CD4-positive, alpha-beta T cell treated with Interleukin-6 at 100 ng/mL for 8 hours (primary cell): ENCODE measurements around the gene UNKL.
"Not testable (repeated sequence)": the region's sequence is repeated elsewhere in the genome, so short reads cannot be mapped to it uniquely, and the experiment has no call there.

Experiments
- DNase-seq: peaks from one replicate; pipeline ENCODE4 v3.0.0-alpha.2; 2020; ENCODE audit warnings: mixed read lengths, low spot score

The UNKL gene

DNA sequence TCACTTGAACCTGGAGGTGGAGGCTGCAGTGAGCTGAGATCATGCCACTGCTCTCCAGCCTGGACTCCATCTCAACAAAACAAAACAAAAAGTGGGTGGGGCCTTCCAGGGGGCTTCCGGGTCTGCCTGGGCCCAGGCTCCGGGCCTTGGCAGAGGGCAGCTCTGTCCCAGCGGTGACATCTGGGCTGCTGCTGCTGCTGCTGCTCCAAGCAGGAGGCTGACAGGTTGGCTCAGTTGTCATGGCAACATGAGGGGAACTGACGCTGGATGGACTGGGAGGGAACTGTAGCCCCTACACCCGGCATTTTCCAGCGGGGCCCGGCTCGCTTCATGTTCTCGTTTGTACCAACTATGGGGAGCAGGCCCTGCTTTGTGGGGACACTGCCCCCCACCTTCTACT is 77.0 kb downstream of the UNKL start:
- DNase-seq: no peak

- DNase-seq: no peak
Measured at GRCh38 chr16:1336619-1337018, 77.9 kb downstream of the UNKL start.

GRCh38 chr16:1335996-1336395 is 78.5 kb downstream of the UNKL start:
- no peak for DNase-seq

GRCh38 chr16:1335211-1335971 is 79.1 kb downstream of the UNKL start:
- DNase-seq: no peak

DNA sequence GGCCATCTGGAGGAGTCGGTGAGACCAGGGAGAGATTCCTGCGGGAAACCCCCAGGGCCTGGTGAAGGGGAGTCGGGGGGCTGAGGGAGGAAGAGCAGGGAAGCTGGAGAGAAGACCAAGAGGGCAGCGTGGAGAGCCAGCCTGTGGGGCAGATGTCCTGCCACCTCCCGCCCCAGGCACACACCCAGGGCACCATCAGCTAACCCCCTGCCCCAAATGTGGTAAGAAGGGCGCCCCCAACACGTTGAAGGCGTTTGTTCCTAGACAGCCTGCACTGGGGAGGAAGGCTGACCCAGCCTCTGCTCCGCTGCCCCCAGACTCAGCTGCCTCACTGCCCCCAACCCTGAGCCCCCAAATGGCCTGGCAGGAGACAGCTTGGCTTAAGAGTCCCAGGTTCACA is 79.8 kb downstream of the UNKL start:
- DNase-seq: no peak

GRCh38 chr16:1333854-1334700 is 80.4 kb downstream of the UNKL start:
- no peak for DNase-seq

- DNase-seq: no peak
Measured at GRCh38 chr16:1333149-1333812, 81.2 kb downstream of the UNKL start, which contains the start of gene BAIAP3. BAIAP3 (plus strand) TSS chr16:1333645; CDS start chr16:1338550, 4,905 bp downstream.

GRCh38 chr16:1332618-1333148 is 81.8 kb downstream of the UNKL start:
- no peak for DNase-seq

DNA sequence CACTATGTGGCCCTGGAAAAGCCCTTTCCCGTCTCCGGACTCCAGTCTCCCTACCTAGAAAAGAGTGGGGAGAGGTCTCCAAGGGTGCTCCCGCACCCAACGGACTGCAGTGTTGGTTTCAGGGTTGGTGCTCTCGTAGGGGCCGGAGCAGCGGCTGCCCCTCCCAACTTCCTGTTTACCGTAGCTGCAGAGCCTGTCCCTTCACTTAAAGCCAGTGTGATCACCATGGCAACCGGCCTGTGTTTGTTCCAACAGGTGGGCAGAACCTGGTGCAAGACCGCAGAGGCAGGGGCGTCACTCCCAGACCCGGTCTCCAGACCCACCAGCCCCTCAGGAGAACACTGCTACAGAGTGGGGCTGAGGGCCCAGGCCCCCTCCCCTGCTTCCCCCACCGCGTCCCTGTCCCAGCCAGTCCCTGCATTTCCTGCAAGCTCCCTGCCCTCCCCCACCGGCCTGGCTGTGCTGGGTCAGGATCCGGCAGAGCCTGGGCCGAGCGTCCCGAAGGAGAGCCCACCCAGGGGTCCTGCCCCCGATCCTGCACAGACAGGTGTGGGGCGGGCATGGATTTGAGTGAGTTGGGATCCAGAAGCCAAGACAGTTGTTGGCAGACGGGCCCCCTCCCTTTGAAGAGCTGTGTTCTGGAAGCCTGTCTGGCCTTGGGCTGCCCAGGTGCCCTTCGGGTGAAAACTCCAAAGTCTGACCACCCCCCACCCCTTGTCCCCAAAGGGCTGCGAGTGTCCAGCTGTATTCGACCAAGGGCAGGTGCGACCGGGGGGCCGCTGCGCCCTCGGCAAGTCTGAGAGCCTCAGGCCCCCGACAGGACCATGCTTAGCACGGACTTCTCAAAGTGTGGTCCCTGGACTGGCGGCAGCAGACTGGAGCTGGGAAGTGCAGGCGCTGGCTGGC is 82.5 kb downstream of the UNKL start:
- peak; percentile 37 for DNase-seq

DNA sequence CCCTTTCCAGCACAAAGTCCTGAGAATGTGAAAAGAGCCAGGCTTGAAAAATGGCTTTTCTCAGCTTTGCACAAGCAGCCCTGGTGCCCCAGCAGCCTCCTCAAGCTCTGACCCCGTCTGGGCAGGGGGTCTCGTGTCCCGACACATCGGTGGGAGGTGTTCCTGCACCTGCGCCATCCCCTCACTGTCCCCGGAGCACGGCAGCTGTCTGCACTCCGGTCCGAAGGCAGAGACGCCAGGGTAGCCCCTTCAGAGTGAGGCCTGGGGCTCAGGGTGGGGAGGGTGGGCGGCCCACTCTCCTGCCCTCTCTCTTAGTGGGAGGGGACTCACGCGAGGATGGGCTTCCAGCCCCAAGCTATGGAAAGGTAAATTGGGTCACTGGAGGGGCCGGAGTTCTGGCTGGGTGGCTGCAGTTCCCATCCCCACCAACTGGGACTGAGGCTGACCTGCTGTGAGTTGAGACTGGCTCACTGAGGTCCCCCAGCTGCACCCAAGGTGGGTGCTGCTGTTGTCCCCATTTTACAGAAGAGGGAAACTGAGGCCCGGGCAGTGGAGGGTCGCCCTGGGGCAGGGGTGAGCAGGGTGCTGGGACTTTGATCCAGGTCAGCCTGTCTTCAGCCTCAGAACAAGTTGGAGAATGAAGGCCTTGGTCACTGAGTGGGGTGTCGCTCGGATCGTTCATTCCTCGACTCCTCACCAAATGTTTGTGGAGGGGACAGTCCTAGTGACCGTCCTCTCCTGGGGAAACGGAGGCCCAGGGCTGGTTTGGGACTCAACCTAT is 83.4 kb downstream of the UNKL start:
- DNase-seq: no peak

DNA sequence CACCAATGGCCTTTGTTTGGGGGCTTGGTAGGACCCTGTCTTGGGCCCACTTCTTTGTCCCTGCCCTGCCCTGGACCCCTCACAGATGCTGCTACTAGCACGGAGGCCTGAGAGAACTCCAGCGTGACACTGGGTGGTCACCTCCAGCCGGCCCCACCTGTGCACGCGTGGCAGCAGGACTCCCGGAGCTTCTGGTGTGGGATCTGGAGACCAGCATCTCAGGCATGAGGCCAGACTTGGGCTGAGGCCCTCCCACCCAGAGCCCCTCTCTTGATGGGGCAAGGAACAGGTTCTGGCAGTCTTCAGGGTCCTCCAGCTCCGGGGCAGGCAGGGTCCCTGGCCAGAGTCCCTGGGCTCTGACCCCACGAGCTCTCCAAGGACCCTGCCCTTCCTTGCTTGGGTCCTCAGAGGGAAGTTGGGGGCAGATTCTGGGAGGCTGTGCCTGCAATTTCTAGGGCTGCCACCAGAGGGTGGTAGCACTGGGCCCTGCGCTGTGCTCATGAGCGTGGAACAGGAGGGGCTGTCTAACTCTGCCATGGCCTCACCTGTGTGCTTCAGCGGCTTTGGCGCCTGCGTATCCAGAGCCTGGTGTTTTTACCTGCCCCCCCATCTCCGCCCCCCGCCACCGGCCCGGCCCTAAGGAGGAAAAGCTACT is 84.1 kb downstream of the UNKL start:
- no peak for DNase-seq

- DNase-seq: not testable (repeated sequence)
Measured at GRCh38 chr16:1328961-1329360, 85.5 kb downstream of the UNKL start.

GRCh38 chr16:1328136-1328535 is 86.4 kb downstream of the UNKL start:
- not testable (repeated sequence) for DNase-seq

DNA sequence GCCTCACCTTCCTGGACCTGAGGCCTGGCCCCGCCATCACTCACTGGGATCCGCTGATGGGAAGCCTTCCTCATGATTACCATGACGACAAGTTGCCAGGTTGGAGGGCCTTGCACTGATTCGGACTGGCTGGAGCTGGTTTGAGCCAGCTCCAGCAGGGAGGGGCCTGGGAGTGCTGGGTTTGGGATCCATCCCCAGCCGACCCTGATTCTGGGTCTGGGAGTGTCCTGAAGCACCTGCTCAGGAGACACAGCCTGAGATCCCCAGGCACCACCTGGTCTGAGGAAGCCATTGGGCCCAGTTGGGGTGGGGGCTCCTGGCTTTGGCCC is 86.9 kb downstream of the UNKL start:
- DNase-seq: no peak

- no peak for DNase-seq
Measured at GRCh38 chr16:1326946-1327618, 87.4 kb downstream of the UNKL start.

GRCh38 chr16:1326391-1326790 is 88.1 kb downstream of the UNKL start:
- no peak for DNase-seq

GRCh38 chr16:1325673-1326371 is 88.7 kb downstream of the UNKL start:
- DNase-seq: no peak

- no peak for DNase-seq
Measured at GRCh38 chr16:1325261-1325660, 89.2 kb downstream of the UNKL start.

GRCh38 chr16:1324286-1324826 is 90.1 kb downstream of the UNKL start:
- DNase-seq: no peak
